GM21717 (cell line): ENCODE results near the gene CRK.

Source experiments
- ATAC-seq: cut with Tn5 transposase; IDR thresholded peaks from one replicate; pipeline ENCODE4 v1.9.1; 2021; ENCODE audit warnings: mild to moderate bottlenecking, moderate library complexity; ENCODE audit not compliant: unreplicated experiment

CRK gene

DNA sequence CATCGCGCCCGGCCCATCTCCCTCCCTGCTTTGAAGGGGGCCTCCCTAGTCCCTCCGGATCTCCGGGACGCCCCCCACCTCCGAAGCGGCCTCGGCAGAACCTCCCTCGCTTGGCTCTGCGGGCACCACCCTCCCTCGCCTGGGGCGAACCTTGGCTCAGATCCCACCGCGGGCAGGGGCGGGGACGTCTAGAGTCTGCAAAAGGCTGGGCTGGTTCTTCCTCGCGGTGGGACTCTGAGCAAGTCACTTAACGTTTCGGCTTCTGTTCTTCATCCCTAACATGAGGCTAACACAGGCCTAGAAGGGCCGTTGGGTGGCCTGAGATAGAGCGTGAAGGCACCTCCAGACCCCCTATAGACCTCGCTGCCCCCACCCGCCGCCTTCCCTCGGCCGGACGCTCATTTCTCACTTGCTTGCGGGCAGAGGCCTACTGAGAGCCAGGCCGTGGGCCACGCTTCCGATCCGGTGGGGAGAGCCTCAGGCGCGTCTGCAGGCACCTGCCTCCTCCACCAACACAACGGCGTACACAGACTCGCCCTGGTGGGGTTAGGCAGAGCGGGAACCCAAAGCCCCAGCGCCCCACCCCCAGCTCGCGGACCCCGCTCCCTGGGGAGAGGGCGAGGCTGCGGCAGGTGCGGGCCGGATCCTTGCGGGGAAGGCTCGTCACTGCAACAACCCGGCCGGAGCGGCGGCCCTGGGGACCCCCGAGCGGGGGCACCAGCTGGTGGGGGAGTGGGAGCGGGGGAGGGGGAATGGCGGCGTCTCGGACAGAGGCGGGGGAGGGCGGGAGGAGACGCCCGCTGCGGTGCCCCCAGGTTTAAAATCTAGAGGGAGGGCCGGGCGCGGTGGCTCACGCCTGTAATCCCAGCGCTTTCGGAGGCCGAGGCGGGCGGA, 31.0 kb upstream of the CRK start:
- no peak for ATAC-seq

DNA sequence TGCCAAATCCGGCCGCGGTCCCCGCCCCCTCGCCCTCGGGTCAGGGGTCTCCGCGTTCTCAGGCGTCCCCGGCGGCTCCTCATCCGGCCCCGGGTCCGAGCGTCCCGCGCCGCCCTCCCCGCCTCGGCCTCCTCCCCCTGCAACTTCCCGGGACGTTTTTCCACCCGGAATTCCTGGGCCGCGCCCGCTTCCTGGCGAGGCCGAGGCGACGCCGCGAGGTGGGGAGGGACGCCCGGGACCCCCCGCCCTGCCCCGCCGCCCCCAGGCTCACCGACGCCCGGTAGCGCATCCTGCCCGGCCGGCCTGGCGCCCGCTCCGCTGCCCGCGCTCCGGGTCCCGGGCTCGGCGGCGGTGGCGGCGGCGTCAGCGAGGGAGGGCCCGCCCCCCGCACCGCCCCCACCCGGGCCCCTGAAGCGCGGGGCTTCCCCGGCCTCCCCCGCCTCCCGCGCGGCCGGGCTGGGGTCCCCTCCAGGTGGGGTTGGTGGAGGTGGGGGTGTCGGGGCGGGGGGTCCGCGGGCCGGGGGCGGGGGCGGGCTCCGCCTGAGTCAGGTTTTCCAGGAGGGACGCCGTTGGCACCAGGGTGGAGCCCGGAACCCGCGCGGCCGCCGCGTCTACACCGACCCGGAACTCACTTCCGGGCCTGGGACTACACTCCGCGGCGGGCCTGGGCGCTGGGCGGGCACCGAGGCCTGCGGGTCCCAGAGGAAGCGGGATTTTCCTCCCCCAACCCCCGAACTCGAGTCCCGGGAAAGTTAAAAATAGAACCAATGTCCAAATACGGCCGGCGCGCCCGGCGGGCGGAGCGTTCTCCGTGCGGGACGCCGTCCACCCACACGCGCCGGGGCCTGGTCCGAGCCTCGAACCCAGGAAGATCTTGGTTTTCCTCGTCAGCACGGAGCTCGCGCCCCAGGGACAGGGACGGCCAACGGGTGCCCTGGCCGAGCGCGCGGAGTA, 29.7 kb upstream of the CRK start:
- ATAC-seq, result no peak

DNA sequence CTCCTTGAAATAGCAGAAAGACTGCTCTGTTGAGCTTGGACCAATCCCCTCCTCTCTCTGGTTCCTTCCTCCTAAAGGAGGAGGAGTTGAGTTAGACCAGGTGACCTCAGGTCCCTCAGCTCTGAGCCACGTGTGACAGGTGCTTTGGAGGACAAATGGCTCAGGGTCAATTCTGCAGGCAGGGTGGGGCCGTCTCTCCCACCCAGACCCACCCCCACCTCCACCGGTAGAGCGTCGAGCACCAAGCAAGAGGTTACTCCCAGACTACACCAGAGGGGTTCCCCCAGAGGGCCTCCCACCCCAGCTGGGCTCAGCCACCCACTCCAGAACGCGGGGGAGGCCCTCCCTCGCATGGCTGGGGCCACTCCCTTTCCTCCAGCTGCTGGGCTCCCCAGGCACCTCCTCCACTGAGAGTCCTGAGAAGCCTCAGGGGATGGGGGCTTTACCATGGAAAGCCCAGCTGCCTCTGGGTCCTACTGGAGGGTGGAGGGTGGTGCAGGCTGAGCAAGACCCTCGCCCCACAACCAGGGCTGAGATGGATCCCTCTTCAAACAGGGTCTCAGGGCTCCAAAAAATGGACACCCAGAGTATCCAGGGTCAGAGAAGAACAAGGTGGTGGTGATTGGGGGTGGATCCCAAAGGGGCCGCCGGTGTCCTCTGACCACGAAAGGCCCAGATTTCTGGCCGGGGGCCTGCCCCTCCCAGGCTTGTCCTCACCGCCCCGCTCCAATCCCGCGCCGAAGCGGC, 28.8 kb upstream of the CRK start:
- ATAC-seq, result peak; percentile 20

DNA sequence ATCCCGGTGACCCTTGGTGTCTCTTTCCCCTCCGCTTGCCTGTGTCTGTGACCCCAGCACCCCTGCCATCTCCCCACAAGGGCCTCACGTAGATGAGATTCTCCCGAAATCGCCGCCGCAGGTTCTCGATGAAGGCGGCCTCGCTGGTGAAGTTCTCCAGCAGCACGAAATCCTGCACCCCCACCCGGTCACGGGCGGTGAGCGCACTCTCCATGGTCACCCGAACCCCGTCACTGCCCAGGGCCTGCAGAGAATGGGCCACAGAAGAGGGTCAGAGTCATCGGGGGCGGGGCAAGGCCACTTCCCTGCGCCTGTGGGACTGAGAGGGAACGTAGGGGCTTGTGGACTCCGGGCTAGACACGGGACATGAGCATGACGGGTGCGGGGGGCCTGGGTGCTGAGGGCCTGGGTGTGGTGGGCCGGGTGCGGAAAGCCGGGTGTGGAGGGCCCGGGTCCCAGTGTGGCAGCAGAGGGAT, 28.1 kb upstream of the CRK start:
- no peak for ATAC-seq

DNA sequence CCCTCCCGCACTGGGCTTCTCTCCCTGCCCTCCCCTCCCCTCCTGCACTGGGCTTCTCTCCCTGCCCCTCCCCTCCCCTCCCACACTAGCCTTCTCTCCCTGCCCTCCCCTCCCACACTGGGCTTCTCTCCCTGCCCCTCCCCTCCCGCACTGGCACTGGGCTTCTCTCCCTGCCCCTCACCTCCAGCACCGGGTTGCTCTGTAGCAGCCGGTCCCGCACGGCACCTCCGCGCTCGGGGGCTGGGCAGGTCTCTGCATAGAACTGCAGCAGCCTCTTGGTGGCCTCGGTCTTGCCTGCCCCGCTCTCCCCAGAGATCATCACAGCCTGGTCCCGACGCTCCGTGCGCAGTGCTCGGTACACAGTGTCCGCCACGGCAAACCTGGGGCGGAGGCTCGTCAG, 26.6 kb upstream of the CRK start:
- ATAC-seq, result no peak

DNA sequence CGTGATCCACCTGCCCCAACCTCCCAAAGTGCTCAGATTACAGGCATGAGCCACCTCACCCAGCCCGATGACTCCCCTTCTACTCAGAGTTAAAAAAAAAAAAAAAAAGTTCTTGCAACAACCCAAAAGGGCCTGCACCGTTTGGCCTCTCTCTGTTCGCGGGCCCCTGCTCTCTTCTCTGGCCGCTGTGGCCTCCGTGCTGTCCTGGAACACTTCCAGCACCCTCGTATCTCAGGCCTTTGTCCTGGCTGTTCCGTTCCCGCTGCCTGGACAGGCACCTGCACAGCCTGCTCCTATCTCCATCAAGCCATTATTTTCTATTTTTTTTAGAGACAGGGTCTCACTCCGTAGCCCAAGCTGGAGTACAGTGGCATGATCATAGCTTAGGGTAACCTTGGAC, 25.7 kb upstream of the CRK start:
- no peak for ATAC-seq

DNA sequence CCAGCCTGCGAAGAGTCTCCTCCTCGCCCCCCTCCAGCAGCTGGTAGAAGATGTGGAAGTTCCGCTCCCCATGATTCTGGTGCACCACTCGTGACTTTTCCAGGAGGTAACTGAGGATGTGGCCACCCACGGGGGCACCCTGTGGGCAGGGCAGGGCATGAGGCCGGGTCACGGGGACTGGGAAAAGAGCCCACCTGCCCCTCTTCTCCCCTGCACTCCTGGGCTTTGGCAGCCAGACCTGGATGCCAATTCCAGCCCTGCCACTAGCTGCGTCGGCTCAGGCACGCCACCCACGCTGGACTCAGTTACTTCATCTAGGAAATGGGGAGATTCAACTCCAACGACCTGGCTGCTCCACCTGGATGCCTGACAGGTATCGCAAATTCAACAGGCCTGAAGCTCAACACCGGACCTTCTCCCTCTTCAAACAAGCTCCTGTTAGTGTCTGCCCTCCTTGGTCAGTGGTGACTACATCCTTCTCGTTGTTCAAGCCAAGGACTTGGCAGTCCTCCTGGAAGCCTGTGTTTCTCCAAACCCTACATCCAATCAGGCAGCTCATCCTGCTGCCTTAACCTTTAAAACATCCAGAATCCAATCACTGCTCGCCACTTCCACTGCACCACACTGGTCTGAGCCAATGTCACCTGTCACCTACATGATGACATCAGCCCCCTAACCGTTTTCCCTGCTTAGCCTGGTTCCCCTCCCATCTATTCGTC, 24.9 kb upstream of the CRK start:
- ATAC-seq, result no peak

DNA sequence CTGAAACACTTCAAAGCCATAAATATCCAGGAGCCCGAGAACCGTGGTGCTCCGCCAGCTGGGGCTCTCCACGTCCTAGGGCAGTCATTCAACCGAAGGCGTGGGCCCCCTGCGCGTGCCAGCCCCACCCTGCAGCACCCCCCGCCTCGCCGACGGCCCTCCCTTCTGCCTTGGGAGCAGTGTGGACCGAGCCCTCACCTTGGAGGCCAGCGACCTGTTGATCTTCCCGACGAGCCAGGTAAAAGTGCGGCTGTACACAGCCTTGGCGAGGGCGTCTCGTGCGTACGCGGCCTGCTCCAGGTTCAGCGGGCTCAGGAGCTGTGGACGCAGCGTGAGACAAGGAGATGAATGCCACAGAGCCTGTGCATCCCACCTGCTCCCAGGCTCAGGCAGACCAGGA, 22.4 kb upstream of the CRK start:
- ATAC-seq, result no peak

DNA sequence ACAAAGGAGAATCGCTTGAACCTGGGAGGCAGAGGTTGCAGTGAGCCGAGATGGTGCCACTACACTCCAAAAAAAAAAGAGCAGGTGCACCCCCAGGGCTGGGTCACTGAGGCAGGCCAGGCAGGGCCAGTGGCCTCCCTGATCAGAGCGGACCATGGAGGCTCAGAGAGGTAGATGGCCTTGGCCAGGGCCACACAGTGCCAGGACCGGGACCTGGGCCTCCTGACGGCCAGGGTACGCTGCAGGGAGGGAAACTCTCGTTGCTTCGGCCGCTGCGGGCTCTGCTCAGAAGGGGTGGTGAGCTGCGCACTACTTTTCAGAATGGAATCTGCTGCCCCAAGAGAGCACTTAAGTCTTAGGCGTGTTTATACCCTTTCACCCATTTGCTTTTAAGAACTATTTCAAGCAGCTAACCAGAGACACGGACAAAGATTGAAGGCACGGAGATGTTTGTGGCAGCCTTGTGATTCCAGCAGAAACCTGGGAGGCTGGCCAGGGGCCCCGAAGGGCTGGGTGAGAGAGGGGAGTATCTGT, 19.4 kb upstream of the CRK start:
- no peak for ATAC-seq

DNA sequence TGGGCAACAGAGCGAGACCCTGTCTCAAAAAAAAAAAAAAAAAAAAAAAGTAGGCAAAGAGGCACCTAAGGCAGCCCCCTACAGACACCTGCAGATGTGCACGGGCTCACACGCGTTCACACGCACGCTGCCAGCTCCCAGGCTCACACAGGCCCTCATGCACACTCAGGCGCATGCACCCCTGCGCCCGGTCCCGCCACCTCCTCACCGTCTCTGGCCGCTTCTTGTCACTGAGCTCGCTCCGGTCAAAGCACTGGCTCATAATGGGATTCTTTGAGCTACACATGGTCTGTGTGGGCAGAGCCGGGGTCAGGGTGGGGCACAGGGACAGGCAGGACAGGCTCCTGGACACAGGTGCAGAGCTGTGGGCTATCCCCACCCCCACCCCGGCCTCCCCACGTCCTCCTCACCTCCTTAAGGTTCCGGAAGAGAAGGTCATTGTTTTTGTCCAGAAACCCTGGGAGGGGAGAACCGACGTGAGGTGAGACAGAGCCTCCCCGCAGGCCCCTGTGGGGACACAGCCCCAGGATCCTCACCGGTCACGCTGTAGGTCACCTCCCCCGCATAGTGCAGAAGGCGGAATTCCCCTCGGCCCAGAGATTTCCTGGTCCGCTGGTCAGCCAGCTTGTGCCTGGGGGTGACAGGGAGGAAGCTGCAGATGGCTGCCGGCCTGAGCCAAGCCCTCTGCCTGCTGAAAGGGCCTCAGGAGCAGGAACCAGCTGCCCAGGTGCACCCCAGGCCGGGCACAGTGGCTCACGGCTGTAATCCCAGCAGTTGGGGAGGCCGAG, 18.6 kb upstream of the CRK start:
- ATAC-seq, result no peak

DNA sequence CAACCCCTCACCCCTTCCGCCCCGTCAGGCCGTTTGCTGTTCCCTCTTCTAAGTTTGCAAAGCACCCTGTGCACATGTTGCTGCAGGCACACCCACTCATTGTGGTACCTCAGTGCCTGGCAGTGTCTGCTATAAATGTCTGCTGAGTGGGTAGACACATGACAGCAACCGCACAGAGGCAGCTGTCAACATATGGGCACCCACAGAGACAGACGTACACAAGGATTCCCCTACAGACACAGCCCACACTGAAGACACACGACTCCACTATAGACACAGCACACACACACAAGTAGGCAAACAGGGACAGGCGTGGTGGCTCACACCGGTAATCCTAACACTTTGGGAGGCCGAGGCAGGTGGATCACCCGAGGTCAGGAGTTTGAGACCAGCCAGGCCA, 17.8 kb upstream of the CRK start:
- no peak for ATAC-seq

DNA sequence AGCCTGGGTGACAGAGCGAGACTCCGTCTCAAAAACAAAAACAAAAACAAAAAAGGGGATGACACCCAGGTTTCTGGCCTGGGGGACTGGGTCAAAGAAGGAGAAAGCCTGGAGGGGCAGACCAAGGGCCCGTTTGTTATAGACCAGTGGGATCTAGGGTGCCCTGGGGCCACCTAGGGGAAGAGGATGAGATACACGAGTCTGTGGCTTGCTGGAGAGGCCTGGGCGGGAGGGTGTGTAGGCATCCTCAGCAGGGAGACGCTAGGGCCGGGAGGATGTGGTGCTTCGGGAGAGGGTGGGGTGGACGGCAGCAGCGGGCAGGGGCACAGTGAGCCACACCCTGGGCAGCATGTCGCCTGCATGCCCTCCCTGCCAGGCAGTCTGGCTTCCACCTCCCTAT, 17.1 kb upstream of the CRK start:
- ATAC-seq, result no peak

DNA sequence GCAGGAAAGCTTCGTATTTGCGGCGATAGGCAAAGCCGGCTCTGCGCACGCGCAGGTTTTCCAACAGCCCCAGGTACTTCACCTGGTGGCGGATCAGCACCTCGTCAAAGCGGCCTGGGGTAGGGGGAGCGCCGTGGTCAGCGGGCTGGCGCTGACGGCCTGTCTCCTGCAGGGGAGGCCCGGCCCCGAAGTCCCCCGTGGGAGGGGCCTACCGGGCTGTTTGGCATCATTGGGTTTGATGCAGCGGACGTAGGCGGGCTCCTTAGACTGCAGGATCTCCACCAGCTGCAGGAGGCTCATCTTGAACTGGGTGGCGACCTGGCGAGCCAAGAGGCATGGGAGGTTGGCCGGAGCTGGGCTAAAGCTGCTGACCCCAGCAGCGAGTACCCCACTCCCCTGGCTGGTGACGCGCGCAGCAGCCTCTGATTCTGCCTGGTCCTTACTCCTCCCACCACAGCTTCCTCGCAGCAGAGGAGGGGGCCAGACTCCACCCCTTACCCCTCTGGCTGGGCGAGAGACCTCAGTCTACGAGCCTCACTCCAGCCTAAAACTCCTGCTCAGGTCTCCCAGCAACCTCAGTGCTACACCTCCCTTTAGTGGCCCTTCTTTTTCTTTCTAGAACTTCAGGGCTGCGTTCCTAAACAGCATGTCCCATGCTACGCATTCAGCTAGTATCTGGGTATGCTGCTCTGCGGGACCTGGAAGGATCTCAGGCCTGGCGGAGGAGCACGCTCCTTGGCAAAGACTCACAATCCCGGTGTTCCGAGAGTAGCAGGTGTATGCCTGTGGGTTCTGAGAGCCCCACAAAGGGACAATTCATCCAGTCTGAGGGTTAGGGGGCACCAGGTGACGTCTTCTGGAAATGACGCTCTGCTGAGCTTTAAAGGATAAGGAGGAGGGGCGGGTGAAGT, 16.1 kb upstream of the CRK start:
- no peak for ATAC-seq

DNA sequence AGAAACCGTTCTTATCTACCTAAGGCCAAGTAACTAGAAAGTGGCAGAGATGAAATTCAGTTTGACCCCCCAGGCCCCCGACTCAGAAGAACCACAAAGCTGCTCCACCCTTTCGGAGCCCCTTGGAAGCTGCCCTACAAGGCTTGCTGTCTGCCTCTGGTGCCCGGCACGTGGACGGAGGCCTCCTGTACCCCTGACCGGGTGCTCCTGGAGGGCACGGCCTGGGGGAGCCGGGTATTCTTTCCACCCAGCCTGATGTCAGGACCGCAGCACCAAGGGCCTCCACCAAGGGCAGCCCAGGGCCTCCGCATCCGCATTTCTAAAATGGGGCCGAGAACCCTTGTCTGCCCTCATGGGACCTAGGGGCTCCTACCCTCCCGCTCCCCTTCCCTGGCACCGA, 15.5 kb upstream of the CRK start:
- no peak for ATAC-seq

DNA sequence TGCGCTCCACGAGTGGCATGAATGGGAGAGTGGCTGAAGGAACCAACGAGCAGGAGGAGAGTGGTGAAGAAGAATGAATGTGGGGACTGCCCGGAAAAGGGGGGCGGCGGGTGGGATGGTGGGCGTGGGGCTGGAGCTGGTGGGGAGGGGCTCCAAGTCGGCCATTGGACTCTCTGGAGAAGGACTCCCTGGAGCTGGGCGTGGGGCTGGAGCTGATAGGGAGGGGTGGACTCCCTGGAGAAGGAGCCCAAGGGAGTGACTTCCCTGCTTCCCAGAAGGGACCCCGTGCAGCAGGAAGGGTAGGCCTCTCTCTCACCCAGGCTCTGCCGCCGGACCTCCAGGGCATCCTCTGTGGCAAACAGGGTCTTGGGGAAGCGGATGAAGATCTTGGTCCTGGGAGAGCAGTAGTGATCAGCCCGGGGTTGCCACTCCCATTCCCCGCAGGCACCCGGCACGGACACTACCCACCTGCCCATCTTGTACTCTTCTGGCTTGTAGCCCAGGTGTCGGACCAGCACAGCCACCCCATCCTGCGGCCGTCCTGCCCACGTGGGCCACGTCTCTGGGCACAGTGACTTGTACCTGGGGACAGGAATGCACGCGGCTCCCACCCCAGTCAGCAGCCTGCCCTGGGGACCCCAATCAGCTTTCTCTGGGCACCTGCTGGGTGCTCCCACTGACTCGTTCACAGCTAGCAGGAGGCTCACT, 14.9 kb upstream of the CRK start:
- ATAC-seq, result no peak

DNA sequence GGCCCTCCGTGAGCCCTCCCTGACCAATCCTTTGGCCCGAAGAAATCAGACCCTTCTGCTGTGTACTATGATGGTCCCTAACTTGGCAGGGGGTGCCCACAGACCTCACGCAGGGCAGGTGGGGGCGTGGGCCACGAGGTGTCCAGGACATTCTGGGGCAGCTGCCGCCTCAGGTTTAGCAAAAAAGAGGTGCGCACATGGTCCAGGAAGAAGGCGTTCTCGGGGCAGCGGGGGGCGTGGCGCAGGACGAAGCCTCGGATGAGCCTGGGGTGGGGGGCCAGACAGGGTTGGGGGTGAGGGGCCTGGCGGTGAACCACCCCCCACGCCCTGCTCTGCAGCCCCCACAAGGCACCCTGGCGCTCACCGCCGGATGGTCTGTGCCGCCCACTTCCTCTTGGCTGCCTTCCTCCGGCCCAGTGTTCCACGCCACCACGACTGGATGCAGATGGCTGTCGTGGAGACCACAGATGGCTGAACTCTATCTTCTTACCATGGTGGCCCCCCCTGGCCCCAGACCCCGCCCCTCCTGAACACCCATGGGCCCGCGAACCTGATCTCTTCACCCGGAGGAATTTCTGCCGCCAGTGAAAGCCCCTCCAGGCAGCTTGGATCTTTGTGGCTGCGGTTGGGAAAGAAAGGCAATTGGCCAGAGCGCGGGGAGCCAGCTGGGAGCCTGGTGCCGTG, 14.2 kb upstream of the CRK start:
- no peak for ATAC-seq

DNA sequence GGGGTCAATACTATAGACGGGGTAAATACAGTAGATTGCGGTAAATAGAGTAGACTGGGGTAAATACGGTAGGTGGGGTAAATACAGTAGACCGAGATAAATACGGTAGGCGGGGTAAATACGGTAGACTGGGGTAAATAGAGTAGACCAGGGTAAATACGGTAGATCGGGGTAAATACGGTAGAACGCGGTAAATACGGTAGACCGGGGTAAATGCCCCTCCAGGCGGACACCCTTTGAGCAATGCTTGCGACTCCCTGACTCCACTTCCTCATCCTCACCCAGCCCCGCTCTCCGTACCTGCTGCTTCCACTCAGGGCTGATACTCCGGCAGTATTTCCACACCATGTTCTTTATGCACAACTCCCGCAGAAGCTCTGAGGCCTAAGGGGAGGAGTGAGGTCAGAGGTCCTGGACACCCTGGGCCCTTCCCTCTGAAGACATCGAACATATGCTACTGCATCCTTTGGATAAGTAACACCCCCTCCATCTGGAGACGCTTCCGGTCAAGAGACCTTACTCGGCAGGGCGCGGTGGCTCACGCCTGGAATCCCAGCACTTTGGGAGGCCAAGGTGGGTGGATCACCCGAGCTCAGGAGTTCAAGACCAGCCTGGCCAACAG, 13.3 kb upstream of the CRK start:
- ATAC-seq, result no peak
